ENCODE data around the gene TXNIP.

Gene TXNIP

DNA sequence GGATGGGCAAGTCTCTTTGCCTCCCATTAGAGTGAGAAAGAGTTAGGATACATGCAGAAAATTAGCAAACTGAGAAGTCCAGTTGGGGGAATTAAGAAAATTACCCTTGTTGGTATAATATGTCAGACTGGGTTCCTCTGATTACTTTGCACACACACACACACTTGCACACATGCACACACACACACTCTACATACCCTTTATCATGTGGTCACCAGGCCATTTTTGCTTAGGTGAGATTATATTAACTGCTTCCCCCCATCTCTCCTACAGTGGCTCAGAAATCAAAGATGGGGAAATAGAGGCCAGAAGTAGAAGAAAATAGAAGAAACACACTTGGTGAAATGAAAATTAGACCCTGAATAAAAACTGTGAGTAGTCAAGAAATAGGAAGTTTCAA lies 37.6 kb downstream of the TXNIP start:
- no peak for FAIRE-seq
- TF ChIP-seq POLR2AphosphoS5 (IDR thresholded peaks at IDR 0.05; ENCODE audit: low read depth, low read length) (no peak), SPI1 (IDR thresholded peaks at IDR 0.05; ENCODE audit: low read depth, low read length) (no peak), PAX5 (IDR thresholded peaks at IDR 0.05; ENCODE audit: insufficient read depth, low read length, severe bottlenecking) (no peak), POLR2A (IDR thresholded peaks at IDR 0.05; ENCODE audit: low read depth, low read length) (no peak)

DNA sequence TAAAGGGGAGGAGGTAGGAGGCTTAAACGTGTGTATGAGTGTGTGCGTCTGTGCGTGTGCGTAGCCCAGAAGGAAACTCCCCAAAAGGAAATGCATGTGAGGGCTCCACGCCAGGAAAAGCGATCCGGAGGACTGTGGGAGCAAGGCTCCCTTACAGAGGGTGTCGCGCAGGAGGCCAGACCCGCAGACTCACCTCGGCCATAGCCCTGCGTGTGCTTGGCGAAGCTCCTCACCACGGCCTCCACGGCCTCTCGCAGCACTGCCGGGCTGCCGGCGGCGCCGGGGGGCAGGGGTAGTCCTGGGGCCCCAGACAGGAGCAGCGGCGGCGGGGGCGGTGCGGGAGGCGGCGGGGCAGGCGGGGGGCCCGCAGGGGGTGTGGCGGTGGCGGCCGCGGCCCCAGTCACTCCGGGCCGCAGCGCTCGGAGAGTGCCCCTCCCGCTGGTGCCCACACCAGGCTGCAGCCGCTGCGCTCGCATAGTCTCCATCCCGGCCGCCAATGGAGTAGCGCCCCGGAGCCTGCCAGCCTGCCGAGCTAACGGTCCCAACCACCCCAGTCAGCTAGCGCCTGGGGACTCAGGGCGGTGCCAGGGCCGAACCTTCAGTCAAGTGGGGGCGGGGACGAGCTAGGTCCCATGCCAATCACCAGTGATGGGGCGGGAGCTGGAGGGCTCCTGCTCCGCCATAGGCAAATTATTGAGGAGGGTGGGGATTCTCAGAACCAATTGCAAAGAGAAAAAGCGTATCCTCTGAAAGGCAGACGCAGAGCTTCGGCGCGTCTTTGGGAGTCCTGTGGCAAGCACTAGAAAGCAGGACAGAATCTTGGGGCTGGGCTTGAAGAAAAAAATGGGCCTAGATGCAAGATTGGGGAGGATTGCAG lies 38.7 kb downstream of the TXNIP start, which contains the start of gene LIX1L:
Gene LIX1L, minus strand, starts transcription at position 575 of the 877 bp plus-strand sequence. Its CDS starts 90 bp downstream, at position 485.
- peak; percentile 88 for FAIRE-seq
- DNase-seq (ENCODE audit: insufficient read length, low spot score) = peak; percentile 89
- TF ChIP-seq POLR2A (IDR thresholded peaks at IDR 0.05; ENCODE audit: low read depth, low read length) = peak; percentile 70
- no peak for TF ChIP-seq SPI1 (IDR thresholded peaks at IDR 0.05; ENCODE audit: low read depth, low read length)
- no peak for TF ChIP-seq POU2F2 (IDR thresholded peaks at IDR 0.05; ENCODE audit: low read depth, low read length)
- TF ChIP-seq POLR2AphosphoS5 (IDR thresholded peaks at IDR 0.05; ENCODE audit: low read depth, low read length) = peak; percentile 68
- TF ChIP-seq PAX5 (IDR thresholded peaks at IDR 0.05; ENCODE audit: insufficient read depth, low read length, severe bottlenecking) = no peak
- no peak for TF ChIP-seq TAF1 (IDR thresholded peaks at IDR 0.05; ENCODE audit: low read depth, low read length)

More for the DNA sequence above, 37.6 kb downstream of the TXNIP start:
- no peak for DNase-seq (ENCODE audit: insufficient read length, low spot score)

DNA sequence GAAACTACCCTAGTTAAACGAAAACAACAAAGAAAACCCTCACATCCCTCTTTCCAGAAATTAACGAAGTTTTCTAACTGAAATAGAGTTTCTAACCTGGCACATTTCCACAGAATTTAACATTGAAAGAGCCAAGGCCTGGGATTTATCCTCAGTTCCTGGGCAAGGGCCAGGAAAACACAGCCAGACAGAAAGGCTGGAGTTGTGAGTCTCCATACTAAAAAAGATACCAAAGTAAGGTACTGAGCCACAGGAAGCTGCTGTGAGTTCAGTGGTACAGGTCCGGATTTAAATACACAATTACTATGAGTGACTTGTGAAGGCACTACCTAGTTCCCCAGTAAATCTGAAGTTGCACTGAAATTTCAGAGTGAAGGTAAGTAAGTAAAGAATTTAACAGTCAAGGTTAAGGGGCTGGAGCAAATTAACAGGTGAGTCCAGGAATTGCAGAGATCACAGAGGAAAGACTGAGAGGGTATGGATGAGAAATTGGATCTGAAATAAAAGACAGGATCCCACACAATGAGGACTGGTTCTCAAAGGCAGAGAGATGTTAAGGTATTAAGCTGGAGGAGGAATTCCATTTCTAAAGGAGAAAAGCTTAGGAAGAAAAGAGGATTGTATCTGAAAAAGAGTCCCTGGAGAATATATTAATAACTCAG lies 39.5 kb downstream of the TXNIP start:
- no peak for TF ChIP-seq POLR2AphosphoS5 (IDR thresholded peaks at IDR 0.05; ENCODE audit: low read depth, low read length)
- no peak for TF ChIP-seq SPI1 (IDR thresholded peaks at IDR 0.05; ENCODE audit: low read depth, low read length)
- TF ChIP-seq POLR2A (IDR thresholded peaks at IDR 0.05; ENCODE audit: low read depth, low read length) = no peak
- no peak for TF ChIP-seq POU2F2 (IDR thresholded peaks at IDR 0.05; ENCODE audit: low read depth, low read length)
- no peak for TF ChIP-seq PAX5 (IDR thresholded peaks at IDR 0.05; ENCODE audit: insufficient read depth, low read length, severe bottlenecking)
- no peak for TF ChIP-seq TAF1 (IDR thresholded peaks at IDR 0.05; ENCODE audit: low read depth, low read length)
- no peak for FAIRE-seq
- DNase-seq (ENCODE audit: insufficient read length, low spot score) = no peak

DNA sequence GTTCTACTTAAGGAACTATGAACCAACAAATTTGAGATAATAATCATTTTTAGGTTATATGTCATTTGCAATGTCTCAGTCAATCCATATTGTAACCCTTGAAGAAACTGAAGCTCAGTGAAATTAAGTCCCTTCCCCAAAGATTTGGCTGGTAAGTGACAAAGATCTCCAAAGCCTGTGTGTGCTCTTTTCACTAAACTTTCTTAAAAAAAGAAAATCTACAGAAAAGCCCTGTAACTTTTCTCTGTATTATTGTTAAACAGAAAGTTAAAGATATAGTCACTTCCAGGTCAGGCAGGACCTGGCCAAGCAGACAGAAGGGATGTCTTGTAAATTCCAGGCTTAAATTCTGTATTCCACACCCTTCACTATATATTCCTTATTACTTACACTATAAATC lies 40.0 kb downstream of the TXNIP start:
- FAIRE-seq (no peak), DNase-seq (ENCODE audit: insufficient read length, low spot score) (no peak)
- no peak for TF ChIP-seq POLR2A (IDR thresholded peaks at IDR 0.05; ENCODE audit: low read depth, low read length)
- TF ChIP-seq SPI1 (IDR thresholded peaks at IDR 0.05; ENCODE audit: low read depth, low read length) = no peak

DNA sequence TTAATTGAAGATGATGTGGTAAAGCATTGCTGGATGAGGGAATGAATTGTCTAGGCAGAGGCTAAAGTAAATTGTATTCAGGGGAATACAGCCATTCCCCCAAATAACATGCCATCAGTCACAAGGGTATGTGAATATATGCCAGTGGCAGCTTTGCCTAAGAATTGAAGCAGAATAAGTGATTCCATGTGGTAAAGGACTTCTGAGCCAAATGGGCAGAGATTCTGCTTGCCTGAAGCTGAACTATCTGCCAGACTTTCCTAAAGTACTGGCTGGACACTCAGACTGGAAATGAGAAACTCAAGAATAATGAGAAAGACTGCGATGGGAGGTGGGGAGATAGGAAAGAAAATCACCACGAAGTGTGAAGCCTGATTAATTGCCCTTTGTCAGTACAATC lies 40.9 kb downstream of the TXNIP start:
- FAIRE-seq = no peak
- no peak for TF ChIP-seq POLR2AphosphoS5 (IDR thresholded peaks at IDR 0.05; ENCODE audit: low read depth, low read length)
- no peak for TF ChIP-seq PAX5 (IDR thresholded peaks at IDR 0.05; ENCODE audit: insufficient read depth, low read length, severe bottlenecking)
- no peak for TF ChIP-seq TAF1 (IDR thresholded peaks at IDR 0.05; ENCODE audit: low read depth, low read length)
- TF ChIP-seq POU2F2 (IDR thresholded peaks at IDR 0.05; ENCODE audit: low read depth, low read length) = no peak
- no peak for TF ChIP-seq POLR2A (IDR thresholded peaks at IDR 0.05; ENCODE audit: low read depth, low read length)
- no peak for TF ChIP-seq SPI1 (IDR thresholded peaks at IDR 0.05; ENCODE audit: low read depth, low read length)
- no peak for DNase-seq (ENCODE audit: insufficient read length, low spot score)

DNA sequence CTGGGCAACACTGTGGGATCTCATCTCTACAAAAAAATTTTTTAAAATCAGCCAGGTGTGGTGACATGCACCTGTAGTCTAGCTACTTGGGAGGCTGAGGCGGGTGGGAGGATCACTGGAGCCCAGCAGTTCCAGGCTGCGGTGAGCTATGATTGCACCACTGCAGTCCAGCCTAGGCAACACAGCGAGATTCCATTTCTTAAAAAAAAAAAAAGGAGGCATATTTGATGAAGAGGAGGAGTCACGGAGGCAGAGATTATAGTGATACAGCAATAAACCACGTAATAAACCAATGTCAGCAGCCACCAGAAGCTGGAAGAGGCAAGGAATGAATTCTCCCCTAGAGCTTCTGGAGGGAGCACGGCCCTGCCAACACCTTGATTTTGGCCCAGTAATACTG lies 42.5 kb downstream of the TXNIP start:
- no peak for FAIRE-seq
- TF ChIP-seq POLR2A (IDR thresholded peaks at IDR 0.05; ENCODE audit: low read depth, low read length) = no peak
- TF ChIP-seq POLR2AphosphoS5 (IDR thresholded peaks at IDR 0.05; ENCODE audit: low read depth, low read length) = no peak
- TF ChIP-seq PAX5 (IDR thresholded peaks at IDR 0.05; ENCODE audit: insufficient read depth, low read length, severe bottlenecking) = no peak
- no peak for TF ChIP-seq TAF1 (IDR thresholded peaks at IDR 0.05; ENCODE audit: low read depth, low read length)
- no peak for TF ChIP-seq POU2F2 (IDR thresholded peaks at IDR 0.05; ENCODE audit: low read depth, low read length)
- TF ChIP-seq SPI1 (IDR thresholded peaks at IDR 0.05; ENCODE audit: low read depth, low read length) = no peak
- DNase-seq (ENCODE audit: insufficient read length, low spot score) = no peak

DNA sequence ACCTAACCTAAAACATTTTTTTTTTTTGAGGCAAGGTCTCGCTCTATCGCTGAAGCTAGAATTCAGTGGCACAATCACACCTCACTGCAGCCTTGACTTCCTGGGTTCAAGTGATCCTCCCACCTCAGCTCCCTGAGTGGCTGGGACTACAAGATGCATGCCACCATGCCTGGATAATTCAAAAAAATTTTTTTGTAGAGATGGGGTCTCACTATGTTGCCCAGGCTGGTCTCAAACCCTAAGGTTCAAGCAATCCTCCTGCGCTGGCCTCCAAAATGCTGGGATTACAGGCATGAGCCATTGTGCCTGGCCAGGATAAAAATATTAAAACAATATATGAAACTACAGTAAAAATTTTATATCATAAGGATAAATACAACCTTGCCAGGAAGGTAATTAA lies 43.5 kb downstream of the TXNIP start:
- TF ChIP-seq SPI1 (IDR thresholded peaks at IDR 0.05; ENCODE audit: low read depth, low read length) (no peak), POU2F2 (IDR thresholded peaks at IDR 0.05; ENCODE audit: low read depth, low read length) (no peak), PAX5 (IDR thresholded peaks at IDR 0.05; ENCODE audit: insufficient read depth, low read length, severe bottlenecking) (no peak), TAF1 (IDR thresholded peaks at IDR 0.05; ENCODE audit: low read depth, low read length) (no peak), POLR2A (IDR thresholded peaks at IDR 0.05; ENCODE audit: low read depth, low read length) (no peak)
- DNase-seq (ENCODE audit: insufficient read length, low spot score) (no peak), FAIRE-seq (no peak)

DNA sequence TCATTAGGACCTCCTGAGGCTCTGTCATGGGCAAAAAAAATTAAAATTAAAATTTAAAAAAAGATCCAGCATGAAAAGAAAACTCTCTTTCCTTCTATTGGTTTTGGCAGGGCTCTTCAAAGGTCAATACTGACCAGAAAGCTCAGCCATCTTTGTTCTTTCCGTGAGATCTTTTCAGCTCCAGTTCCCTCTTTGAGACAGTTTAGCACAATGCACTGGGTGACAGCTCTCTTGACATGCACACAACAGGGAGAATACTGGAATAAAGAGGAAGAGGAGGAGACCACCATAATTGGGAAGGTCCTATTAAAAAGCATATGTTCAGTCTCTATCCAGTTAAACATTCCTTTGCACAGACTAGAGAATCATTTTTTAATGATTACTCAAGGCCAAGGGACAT lies 44.9 kb downstream of the TXNIP start:
- FAIRE-seq = no peak
- DNase-seq (ENCODE audit: insufficient read length, low spot score) = no peak
- no peak for TF ChIP-seq SPI1 (IDR thresholded peaks at IDR 0.05; ENCODE audit: low read depth, low read length)
- no peak for TF ChIP-seq POU2F2 (IDR thresholded peaks at IDR 0.05; ENCODE audit: low read depth, low read length)
- no peak for TF ChIP-seq PAX5 (IDR thresholded peaks at IDR 0.05; ENCODE audit: insufficient read depth, low read length, severe bottlenecking)
- TF ChIP-seq POLR2A (IDR thresholded peaks at IDR 0.05; ENCODE audit: low read depth, low read length) = no peak
- TF ChIP-seq TAF1 (IDR thresholded peaks at IDR 0.05; ENCODE audit: low read depth, low read length) = no peak
- no peak for TF ChIP-seq POLR2AphosphoS5 (IDR thresholded peaks at IDR 0.05; ENCODE audit: low read depth, low read length)

DNA sequence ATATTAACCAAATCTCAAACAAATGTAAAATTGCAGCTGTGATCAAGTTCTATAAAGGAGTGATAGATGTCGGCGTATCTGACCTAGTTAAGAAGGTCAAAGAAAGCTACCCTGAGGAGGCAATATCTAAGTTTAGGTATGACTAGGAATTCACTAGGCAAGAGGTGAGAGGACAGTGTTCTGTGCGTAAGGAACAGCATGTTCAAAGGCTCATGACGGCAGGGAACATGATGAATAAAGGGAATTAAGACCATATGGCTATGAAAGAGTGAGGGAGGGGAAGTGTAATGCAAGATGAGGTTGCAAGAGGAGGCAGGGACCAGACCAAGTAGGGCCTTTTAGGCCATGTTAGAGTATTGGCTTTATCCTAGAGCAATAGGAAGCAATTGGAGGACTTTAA lies 47.2 kb downstream of the TXNIP start:
- DNase-seq (ENCODE audit: insufficient read length, low spot score) = no peak

More for the DNA sequence above, 47.2 kb downstream of the TXNIP start:
- no peak for TF ChIP-seq SPI1 (IDR thresholded peaks at IDR 0.05; ENCODE audit: low read depth, low read length)
- no peak for TF ChIP-seq POLR2AphosphoS5 (IDR thresholded peaks at IDR 0.05; ENCODE audit: low read depth, low read length)
- TF ChIP-seq POLR2A (IDR thresholded peaks at IDR 0.05; ENCODE audit: low read depth, low read length) = no peak
- no peak for TF ChIP-seq TAF1 (IDR thresholded peaks at IDR 0.05; ENCODE audit: low read depth, low read length)
- TF ChIP-seq PAX5 (IDR thresholded peaks at IDR 0.05; ENCODE audit: insufficient read depth, low read length, severe bottlenecking) = no peak
- no peak for TF ChIP-seq POU2F2 (IDR thresholded peaks at IDR 0.05; ENCODE audit: low read depth, low read length)
- FAIRE-seq = no peak
